Natural killer cell (primary cell): Measurements from ENCODE around the gene WDR88. TPM values are rescaled to one million over a fixed set of nuclear protein-coding genes. Genes with fewer than 3 reads are reported as not detected.

Experiments used
- ATAC-seq, 3 donors: fragments of 150-1000 bp in 2 of 3; fragments of 200-7000 bp in 1 of 3; cut with Tn5 transposase; 1 replicate in 1 of 3; 2 replicates in 2 of 3; pipeline ENCODE4 v1.10.0; 2021; ENCODE audit warnings: mild to moderate bottlenecking in 2 of 3, moderate library complexity in 2 of 3
- DNase-seq, 2 donors: peaks; one replicate each; pipeline versions ENCODE4 v3.0.0 to v3.0.0-alpha.2; 2013 to 2021; ENCODE audit warnings: mixed read lengths in 1 of 2
- H3K27ac ChIP-seq: one replicate; pipeline ENCODE4 v1.5.1; 2013; ENCODE audit warnings: mild to moderate bottlenecking, low read length
- H3K27me3 ChIP-seq: one replicate; pipeline ENCODE4 v1.6.1; 2013; ENCODE audit warnings: low read length; ENCODE audit not compliant: control insufficient read depth, insufficient read depth
- H3K36me3 ChIP-seq: one replicate; pipeline ENCODE4 v1.6.1; 2013; ENCODE audit warnings: low read length; ENCODE audit not compliant: control insufficient read depth, insufficient read depth
- H3K4me1 ChIP-seq: one replicate; pipeline ENCODE4 v1.6.1; 2013; ENCODE audit warnings: low read length; ENCODE audit not compliant: control insufficient read depth, insufficient read depth
- H3K4me3 ChIP-seq: one replicate; pipeline ENCODE4 v1.5.1; 2013; ENCODE audit warnings: low read length
- H3K9me3 ChIP-seq: one replicate; pipeline ENCODE4 v1.6.1; 2013; ENCODE audit warnings: low read length; ENCODE audit not compliant: control insufficient read depth, insufficient read depth
- H3K27ac Mint-ChIP-seq, 2 donors: one replicate each; pipeline ENCODE4 v1.8.0; 2022; ENCODE audit warnings: mild to moderate bottlenecking in 2 of 2, mixed read lengths in 2 of 2, moderate library complexity in 1 of 2
- H3K27me3 Mint-ChIP-seq, 2 donors: one replicate each; pipeline ENCODE4 v1.8.0; 2022; ENCODE audit warnings: low read depth in 2 of 2, mixed read lengths in 2 of 2
- H3K36me3 Mint-ChIP-seq: one replicate; pipeline ENCODE4 v1.8.0; 2022; ENCODE audit warnings: mixed read lengths
- H3K4me1 Mint-ChIP-seq, 2 donors: one replicate each; pipeline ENCODE4 v1.8.0; 2022; ENCODE audit warnings: mixed read lengths in 2 of 2
- H3K4me3 Mint-ChIP-seq: one replicate; pipeline ENCODE4 v1.8.0; 2022; ENCODE audit warnings: mild to moderate bottlenecking, moderate library complexity, mixed read lengths
- H3K9me3 Mint-ChIP-seq, 2 donors: one replicate each; pipeline ENCODE4 v1.8.0; 2022; ENCODE audit warnings: mixed read lengths in 2 of 2
- CTCF ChIP-seq: fragments of 200-600 bp; IDR thresholded peaks from one replicate; pipeline ENCODE4 v1.8.0; 2022; ENCODE audit warnings: antibody characterized with exemption
- WGBS: methylation state at CpG from one replicate; pipeline ENCODE4 v1.1.7; 2013; ENCODE audit warnings: missing lambda C conversion rate; ENCODE audit not compliant: insufficient coverage; 5-methylcytosine and 5-hydroxymethylcytosine counted together
- intact Hi-C: fragments of 100-400 bp; cut with micrococcal nuclease; formaldehyde crosslinking; loops from one replicate; pipeline ENCODE4 v1.14.2; 2022
- total RNA-seq, 4 donors: library from RNA; stranded (reverse); fragments of 120-200 nt in 1 of 4; gene quantifications; one replicate each; pipeline versions ENCODE4 v1.2.3 to v1.2.4, GENCODE V29; 2013 to 2022

Gene WDR88
- total RNA-seq, 3 donors from 2014 or later (not counting 1 experiment from before 2014, with no cell fraction given) = not detected

GRCh38 chr19:33194886-33195644, 63.2 kb downstream of the WDR88 start:
- Histone ChIP-seq H3K4me3 (no peak overlapping the region), H3K9me3 (no peaks in the 10 kb centered on the region), H3K27me3 (peaks cover 9% of the 10 kb centered on the region), H3K4me1 (no peaks in the 10 kb centered on the region), H3K27ac (no peak overlapping the region), H3K36me3 (no peaks in the 10 kb centered on the region)
- H3K4me3 Mint-ChIP-seq = peak overlapping the region; percentile 31
- ATAC-seq (no peak), DNase-seq (no peak)
- H3K27me3 Mint-ChIP-seq = peaks cover 32 to 36% of the 10 kb centered on the region in 2 donors
- TF ChIP-seq CTCF = no peak
- intact Hi-C loops = no loop called here
- H3K9me3 Mint-ChIP-seq = no peaks in the 10 kb centered on the region
- H3K27ac Mint-ChIP-seq = no peak overlapping the region
- H3K4me1 Mint-ChIP-seq = no peaks in the 10 kb centered on the region
- no peaks in the 10 kb centered on the region for H3K36me3 Mint-ChIP-seq
- WGBS = 8% methylated on average over 49 of the region's 49 CpGs

DNA sequence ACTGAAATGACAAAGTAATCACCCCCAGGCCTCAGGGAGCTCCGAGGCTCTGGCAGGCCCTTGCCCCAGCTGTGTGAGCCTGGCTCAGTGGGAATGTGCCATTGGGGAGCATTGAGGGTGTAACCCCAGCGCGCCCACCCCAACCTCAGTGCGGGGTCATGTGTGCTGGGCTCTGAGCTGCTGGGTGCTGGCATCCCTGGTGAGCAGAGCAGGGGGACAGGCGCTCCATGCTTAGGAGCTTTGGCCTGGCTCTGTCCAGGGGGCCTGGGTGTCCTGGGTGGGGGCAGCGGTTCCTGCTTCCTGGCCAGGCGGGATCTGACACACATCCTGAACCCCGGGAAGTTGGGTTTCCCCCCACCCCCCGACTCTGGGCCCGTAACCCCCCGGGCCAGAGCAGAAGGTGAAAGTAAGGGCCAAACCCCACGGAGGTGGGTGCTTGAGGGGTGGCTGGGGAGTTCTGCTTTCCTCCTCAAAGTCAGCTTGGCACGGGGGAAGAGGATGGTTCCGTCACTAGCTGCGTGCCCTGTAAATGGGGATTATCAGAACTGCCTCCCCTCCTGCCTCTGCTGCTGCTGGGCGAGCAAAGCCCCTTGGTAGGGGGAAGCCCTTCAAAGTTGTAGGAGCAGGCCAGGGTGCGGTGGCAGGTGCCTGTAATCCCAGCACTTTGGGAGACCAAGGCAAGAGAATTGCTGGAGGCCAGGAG, 63.9 kb downstream of the WDR88 start:
- WGBS = 83% methylated on average over 17 of the region's 17 CpGs
- Mint-ChIP-seq H3K36me3 (no peaks in the 10 kb centered on the region), H3K9me3 (no peaks in the 10 kb centered on the region), H3K4me3 (no peak overlapping the region), H3K27me3 (peaks cover 26 to 31% of the 10 kb centered on the region in 2 donors), H3K4me1 (no peaks in the 10 kb centered on the region), H3K27ac (no peak overlapping the region)
- ATAC-seq (no peak), DNase-seq (no peak)
- Histone ChIP-seq H3K4me1 (no peaks in the 10 kb centered on the region), H3K4me3 (no peak overlapping the region), H3K36me3 (no peaks in the 10 kb centered on the region), H3K9me3 (no peaks in the 10 kb centered on the region), H3K27me3 (peaks cover 9% of the 10 kb centered on the region), H3K27ac (no peak overlapping the region)
- intact Hi-C loops = no loop called here
- TF ChIP-seq CTCF = no peak

- Mint-ChIP-seq H3K36me3 (no peaks in the 10 kb centered on the region), H3K4me1 (no peaks in the 10 kb centered on the region), H3K27me3 (peaks cover 24 to 29% of the 10 kb centered on the region in 2 donors), H3K27ac (no peak overlapping the region), H3K4me3 (no peak overlapping the region), H3K9me3 (no peaks in the 10 kb centered on the region)
- WGBS = 94% methylated on average over 10 of the region's 10 CpGs
- Histone ChIP-seq H3K27ac (no peak overlapping the region), H3K27me3 (peaks cover 9% of the 10 kb centered on the region), H3K4me3 (no peak overlapping the region), H3K36me3 (no peaks in the 10 kb centered on the region), H3K9me3 (no peaks in the 10 kb centered on the region), H3K4me1 (no peaks in the 10 kb centered on the region)
- DNase-seq (no peak), ATAC-seq (no peak)
- no peak for TF ChIP-seq CTCF
- intact Hi-C loops = no loop called here
Observed at GRCh38 chr19:33196446-33197193, 64.7 kb downstream of the WDR88 start.
